ENCODE results near the gene PIM1. TPM values are rescaled to one million over a fixed set of nuclear protein-coding genes. Genes with fewer than 3 reads are reported as not detected.

The PIM1 gene
- 16.2 and 49.0 TPM in 2 replicates for total RNA-seq

GRCh38 chr6:37169496-37170272 is at the start of gene PIM1:
TSS of gene PIM1 (plus strand) at chr6:37170152. CDS start at chr6:37170576, 424 bp downstream.

Other genes with a start within 250 kb of the PIM1 start
- not detected in 2 replicates for gene PI16, start 215.4 kb upstream of the PIM1 start, total RNA-seq
- 125 and 129 TPM in 2 replicates for gene MTCH1, start 184.0 kb upstream of the PIM1 start, total RNA-seq
- gene FGD2, start 164.5 kb upstream of the PIM1 start, total RNA-seq: 0.23 TPM in 1 of 2 replicates, not detected in the other
- 7.4 and 8.6 TPM in 2 replicates for gene TBC1D22B, start 87.6 kb downstream of the PIM1 start, total RNA-seq
- 0.23 and 1.2 TPM in 2 replicates for gene TMEM217, start 88.0 kb downstream of the PIM1 start, total RNA-seq
- gene RNF8, start 183.8 kb downstream of the PIM1 start, total RNA-seq: 20.6 and 21.5 TPM in 2 replicates

Data from hair follicular keratinocyte (primary cell).